AG20443 (cell line): ENCODE results near the gene ADAMTSL4.
"Not testable (repeated sequence)": the region's sequence is repeated elsewhere in the genome, so short reads cannot be mapped to it uniquely, and the experiment has no call there.

Source experiments
- DNase-seq: peaks from one replicate; pipeline ENCODE4 v3.0.0; 2012; ENCODE audit warnings: low spot score, mixed read lengths

The ADAMTSL4 gene

DNA sequence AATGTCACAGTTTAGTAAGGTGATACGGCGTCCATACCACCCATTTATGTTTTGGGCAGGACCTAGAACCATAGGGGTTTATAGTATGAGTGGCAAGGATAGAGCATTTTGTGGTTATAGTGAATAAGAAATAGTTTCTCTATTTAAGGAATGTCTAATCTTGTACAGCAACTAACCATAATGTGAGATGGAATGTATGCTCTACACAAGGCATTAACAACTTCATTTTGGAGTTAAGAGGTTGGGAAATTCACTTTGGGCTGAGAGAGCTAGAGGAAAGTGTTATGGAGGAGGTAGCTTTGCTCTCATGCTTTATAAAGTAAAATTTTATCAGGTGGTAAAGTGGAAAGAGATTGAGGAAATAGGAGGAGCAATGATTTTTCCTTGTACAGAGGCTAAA lies 33.2 kb downstream of the ADAMTSL4 start:
- DNase-seq: no peak

DNA sequence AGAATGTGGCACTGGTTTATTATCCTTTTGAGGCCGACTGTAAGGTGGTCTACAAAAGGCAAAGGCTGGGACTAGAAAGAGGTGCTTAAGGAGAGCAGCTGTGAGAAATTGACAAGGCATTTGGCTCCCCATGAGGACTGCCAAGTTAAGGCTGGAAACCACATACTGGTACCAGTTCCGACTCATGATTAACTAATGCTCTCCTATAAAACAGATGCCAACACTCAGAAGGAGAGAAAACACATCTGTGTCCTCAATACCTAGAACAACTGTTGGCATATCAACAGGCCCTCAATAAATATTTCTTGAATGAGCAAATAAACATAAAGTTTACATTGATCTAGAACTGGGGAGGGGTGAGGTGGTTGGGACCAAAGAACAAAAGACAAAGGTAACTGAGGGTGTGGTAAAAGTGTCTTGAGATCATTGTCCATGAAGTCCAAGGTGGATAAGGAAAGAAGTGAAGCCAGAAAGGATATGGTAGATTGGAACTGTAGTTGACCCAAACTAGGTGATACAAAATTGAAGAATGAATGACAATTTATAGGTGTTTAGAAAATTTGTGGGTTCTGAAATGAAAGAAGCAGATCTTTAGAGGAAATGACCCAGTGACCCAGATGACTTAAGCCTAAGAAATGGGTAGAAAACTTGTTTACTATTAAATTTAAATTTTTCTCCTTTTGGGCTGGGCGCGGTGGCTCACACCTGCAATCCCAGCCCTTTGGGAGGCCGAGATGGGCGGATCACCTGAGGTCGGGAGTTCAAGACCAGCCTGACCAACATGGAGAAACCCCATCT lies 47.1 kb downstream of the ADAMTSL4 start:
- DNase-seq: peak; percentile 49

DNA sequence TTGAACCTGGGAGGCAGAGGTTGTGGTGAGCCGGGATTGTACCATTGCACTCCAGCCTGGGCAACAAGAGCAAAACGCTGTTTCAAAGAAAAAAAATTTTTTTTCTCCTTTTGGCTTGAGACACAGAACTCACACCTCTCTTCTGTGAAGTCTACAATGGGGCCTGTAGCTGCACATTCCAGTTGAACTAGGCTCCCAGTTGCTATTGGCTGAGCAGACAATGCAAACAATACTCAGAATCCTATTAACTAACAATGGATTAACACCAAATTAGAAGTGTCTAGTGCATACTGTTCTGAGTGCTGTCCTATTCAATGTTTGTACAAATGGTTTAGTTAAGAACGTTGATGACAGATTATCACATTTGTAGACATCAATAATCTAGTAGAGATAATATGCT lies 47.8 kb downstream of the ADAMTSL4 start:
- DNase-seq: no peak

DNA sequence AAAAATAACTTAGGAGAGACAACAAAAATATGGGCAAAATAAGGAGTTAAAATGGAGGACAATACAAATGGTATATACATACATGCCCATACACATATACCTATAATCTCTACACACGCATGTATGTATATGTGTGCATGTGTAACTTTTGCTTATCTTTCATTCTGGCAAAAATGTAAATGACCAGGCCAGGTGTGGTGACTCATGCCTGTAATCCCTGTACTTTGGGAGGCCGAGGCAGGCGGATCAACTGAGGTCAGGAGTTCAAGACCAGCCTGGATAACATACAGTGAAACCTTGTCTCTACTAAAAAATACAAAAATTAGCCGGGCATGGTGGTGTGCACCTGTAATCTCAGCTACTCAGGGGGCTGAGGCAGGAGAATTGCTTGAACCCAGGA lies 49.1 kb downstream of the ADAMTSL4 start:
- not testable (repeated sequence) for DNase-seq

DNA sequence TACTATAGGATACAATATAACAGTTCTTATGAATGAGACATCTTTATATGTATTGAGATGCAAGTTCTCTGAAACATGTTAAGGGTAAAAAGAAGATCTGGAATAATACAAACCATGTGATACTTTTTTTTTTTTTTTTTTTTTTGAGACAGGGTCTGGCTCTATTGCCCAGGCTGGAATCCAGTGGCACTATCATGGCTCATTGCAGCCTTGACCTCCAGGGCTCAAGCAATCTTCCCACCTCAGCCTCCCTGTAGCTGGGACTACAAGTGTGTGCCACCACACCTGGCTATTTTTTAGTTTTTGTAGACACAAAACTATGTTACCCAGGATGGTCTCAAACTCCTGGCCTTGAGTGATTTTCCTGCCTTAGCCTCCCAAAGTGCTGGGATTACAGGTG lies 52.3 kb downstream of the ADAMTSL4 start:
- DNase-seq: no peak

DNA sequence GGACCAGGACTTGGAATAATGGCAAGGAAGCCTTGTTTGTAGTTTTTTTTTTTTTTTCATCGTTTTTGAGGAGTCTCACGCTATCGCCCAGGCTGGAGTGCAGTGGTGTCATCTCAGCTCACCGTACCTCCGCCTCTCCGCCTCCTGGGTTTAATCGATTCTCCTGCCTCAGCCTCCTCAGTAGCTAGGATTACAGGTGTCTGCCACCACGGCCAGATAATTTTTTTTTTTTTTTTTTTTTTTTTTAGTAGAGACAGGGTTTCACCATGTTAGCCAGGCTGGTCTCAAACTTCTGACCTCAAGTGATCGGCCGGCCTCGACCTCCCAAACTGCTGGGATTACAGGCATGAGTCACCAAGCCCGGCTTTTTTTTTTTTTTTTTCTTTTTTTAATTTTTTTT lies 53.2 kb downstream of the ADAMTSL4 start:
- not testable (repeated sequence) for DNase-seq

DNA sequence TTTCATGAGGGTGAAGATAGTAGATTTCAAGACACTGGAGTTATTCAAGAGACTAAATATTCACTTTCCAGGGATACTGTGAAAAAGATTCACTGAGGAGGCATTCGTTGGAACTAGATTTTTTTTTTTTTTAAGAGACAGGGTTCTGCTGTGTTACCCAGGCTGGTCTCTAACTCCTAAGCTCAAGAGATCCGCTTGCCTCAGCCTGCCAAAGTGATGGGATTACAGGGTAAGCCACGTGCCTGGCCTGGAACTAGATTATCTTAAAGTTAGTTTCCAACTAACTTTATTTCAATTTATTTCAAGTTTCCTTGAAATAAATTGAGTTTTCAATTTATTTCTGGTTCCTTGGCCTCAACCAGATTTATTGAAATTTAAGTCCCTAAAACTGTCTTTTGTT lies 54.5 kb downstream of the ADAMTSL4 start:
- no peak for DNase-seq

DNA sequence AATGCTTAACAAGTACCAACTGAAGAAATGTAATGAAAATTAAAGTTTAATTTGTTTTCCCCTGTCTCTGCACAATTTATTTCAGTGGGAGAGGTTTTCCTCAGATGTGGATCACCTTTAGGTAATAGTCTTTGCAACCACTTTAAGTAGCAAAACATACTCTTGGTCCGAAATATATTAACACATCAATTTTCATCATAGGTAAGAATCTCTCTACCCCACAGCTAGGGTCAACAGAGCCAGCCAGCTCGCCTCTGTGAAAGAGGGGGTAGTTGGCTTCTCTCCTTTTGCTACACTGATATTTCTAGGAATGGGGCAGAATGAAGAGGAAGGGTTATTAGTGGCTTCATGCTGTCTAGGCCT lies 55.0 kb downstream of the ADAMTSL4 start:
- no peak for DNase-seq

DNA sequence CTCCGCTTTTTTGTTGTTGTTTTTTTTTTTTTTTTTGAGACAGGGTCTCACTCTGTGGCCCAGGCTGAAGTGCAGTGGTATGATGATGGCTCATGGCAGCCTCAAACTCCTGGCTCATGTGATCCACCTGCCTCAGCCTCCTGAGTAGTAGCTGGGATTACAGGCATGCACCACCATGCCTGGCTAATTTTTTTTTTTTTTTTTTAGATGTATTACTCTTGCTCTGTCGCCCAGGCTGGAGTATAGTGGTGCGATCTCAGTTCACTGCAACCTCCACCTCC lies 56.2 kb downstream of the ADAMTSL4 start:
- not testable (repeated sequence) for DNase-seq

DNA sequence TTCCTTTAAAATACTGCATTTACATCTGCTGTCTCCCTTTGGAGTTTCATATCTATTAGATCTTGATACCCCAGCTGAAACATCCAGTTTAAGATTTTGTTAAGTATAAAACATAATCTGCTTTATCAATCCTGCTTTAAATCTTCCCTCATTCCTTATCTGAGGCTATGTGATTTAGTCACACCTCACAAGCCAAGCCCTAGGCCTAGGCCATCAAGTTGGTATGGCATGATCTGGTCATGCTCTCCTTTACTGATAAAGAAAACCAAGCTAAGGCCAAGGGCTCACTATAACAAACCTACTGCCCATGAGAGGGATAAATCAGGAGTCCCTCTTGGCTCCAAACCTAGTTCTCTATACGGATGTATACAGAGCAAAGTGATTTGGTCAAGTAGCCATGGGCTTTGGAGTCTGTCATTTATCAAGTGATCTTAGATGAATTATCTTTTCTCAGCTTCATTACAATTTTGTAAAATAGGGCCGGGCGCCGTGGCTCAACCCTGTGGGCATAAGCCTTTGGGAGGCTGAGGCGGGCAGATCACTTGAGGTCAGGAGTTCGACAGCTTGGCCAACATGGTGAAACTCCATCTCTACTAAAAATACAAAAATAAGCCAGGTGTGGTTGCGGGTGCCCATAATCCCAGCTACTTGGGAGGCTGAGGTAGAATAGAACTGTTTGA lies 57.4 kb downstream of the ADAMTSL4 start:
- DNase-seq: no peak

DNA sequence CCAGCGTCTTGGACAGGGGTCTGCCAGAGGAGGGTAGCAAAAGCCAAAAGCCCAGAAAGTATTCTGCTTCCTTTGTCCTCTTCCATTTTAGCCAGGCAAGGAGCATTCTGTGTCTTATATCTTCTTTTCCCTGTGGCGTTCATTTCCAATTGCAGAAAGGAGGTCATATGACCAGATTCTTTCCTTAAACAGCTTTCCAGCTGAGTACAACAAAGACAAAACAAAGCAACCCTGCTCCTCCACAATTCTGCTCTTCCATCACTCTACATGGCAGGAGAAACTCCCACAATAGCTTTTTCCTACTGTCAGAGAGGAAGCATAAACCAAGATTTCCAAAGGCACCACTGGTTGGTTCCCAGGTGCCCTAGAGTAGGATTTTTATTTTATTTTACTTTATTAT lies 60.5 kb downstream of the ADAMTSL4 start:
- no peak for DNase-seq
